GM23248 (cell line): Measurements from ENCODE around the gene TXNDC16. TPM values are rescaled to one million over a fixed set of nuclear protein-coding genes. Genes with fewer than 3 reads are reported as not detected.
A peak's percentile ranks its signal among the peaks of the same experiment; 100 is the strongest.

ENCODE experiments used
- DNase-seq: peaks from one replicate; pipeline ENCODE4 v3.0.0-alpha.2; 2015
- H2AFZ ChIP-seq: fragments of 200-600 bp; sonication (generic); 2 replicates; pipeline ENCODE4 v1.6.1; 2016; ENCODE audit warnings: antibody characterized with exemption
- H3F3A ChIP-seq: fragments of 200-600 bp; sonication (generic); 2 replicates; pipeline ENCODE4 v1.6.1; 2016; ENCODE audit warnings: mild to moderate bottlenecking, antibody characterized with exemption, mixed run types; ENCODE audit not compliant: insufficient read depth
- H3K27ac ChIP-seq: fragments of 200-600 bp; sonication (generic); 2 replicates; pipeline ENCODE4 v1.5.1; 2016; ENCODE audit warnings: mild to moderate bottlenecking
- H3K27me3 ChIP-seq: fragments of 200-600 bp; sonication (generic); replicated peaks from 2 replicates; pipeline ENCODE4 v1.6.1; 2016; ENCODE audit warnings: mild to moderate bottlenecking; ENCODE audit not compliant: insufficient read depth
- H3K36me3 ChIP-seq: fragments of 200-600 bp; sonication (generic); 2 replicates; pipeline ENCODE4 v1.6.1; 2016; ENCODE audit warnings: low read depth, mild to moderate bottlenecking
- H3K4me1 ChIP-seq: fragments of 200-600 bp; sonication (generic); 2 replicates; pipeline ENCODE4 v1.6.1; 2016; ENCODE audit warnings: mild to moderate bottlenecking; ENCODE audit not compliant: insufficient read depth
- H3K4me2 ChIP-seq: fragments of 200-600 bp; sonication (generic); one replicate; pipeline ENCODE4 v1.6.1; 2016; ENCODE audit warnings: mild to moderate bottlenecking; ENCODE audit not compliant: unreplicated experiment
- H3K4me3 ChIP-seq: fragments of 200-600 bp; sonication (generic); 2 replicates; pipeline ENCODE4 v1.5.1; 2016; ENCODE audit warnings: mild to moderate bottlenecking
- H3K79me2 ChIP-seq: fragments of 200-600 bp; sonication (generic); 2 replicates; pipeline ENCODE4 v1.6.1; 2016; ENCODE audit warnings: mild to moderate bottlenecking; ENCODE audit not compliant: insufficient read depth
- H3K9ac ChIP-seq: fragments of 200-600 bp; sonication (generic); 2 replicates; pipeline ENCODE4 v1.6.1; 2016; ENCODE audit warnings: mild to moderate bottlenecking
- H3K9me2 ChIP-seq: fragments of 200-600 bp; sonication (generic); 2 replicates; pipeline ENCODE4 v1.6.1; 2016; ENCODE audit warnings: mixed run types, mild to moderate bottlenecking, moderate library complexity; ENCODE audit not compliant: insufficient read depth
- H3K9me3 ChIP-seq: fragments of 200-600 bp; sonication (generic); one replicate; pipeline ENCODE4 v1.6.1; 2017; ENCODE audit warnings: low read depth
- H4K20me1 ChIP-seq: fragments of 200-600 bp; sonication (generic); 2 replicates; pipeline ENCODE4 v1.6.0; 2016; ENCODE audit not compliant: insufficient read depth
- EZH2 ChIP-seq: fragments of 200-600 bp; sonication (generic); IDR thresholded peaks from 2 replicates; pipeline ENCODE4 v1.6.1; 2018; ENCODE audit warnings: antibody characterized with exemption, mild to moderate bottlenecking; ENCODE audit not compliant: insufficient read depth, poor library complexity, severe bottlenecking
- EZH2phosphoT487 ChIP-seq: fragments of 200-600 bp; sonication (generic); IDR thresholded peaks from 2 replicates; pipeline ENCODE4 v1.6.1; 2018; ENCODE audit warnings: antibody characterized with exemption, moderate library complexity, mild to moderate bottlenecking, low read depth; ENCODE audit not compliant: insufficient read depth
- WGBS, 2 experiments: methylation state at CpG; one replicate each; pipeline ENCODE4 v1.1.6; 2015 to 2017; ENCODE audit warnings: low lambda C conversion rate in 2 of 2, low coverage in 1 of 2; ENCODE audit errors: missing lambda C conversion rate in 2 of 2; 5-methylcytosine and 5-hydroxymethylcytosine counted together
- in situ Hi-C: fragments of 300-500 bp; cut with MboI; formaldehyde crosslinking; loops from 2 replicates; pipeline ENCODE4 v1.15.0; 2020
- polyA plus RNA-seq: library from polyadenylated mRNA; unstranded; fragments of >200 nt; fragmentation: Nextera tagmentation; extraction: Ambion mirVana; gene quantifications from 2 replicates; pipeline ENCODE4 v1.2.1, GENCODE V29; 2016
- total RNA-seq: library from RNA; depleted of rRNA; stranded (reverse); fragments of >200 nt; shearing (Covaris generic); gene quantifications from 2 replicates; pipeline ENCODE4 v1.2.3, GENCODE V29; 2014; rRNA removed

Gene TXNDC16
- total RNA-seq (2.1 and 2.5 TPM in 2 replicates), polyA plus RNA-seq (1.9 and 2.4 TPM in 2 replicates)

GRCh38 chr14:52552063-52552988 is at the start of gene TXNDC16, which contains the start of gene GPR137C:
Gene TXNDC16, minus strand, starts transcription at chr14:52552505. Its CDS starts 8,948 bp downstream, at chr14:52543557.
Gene GPR137C, plus strand, starts transcription at chr14:52552836. Its CDS starts 312 bp downstream, at chr14:52553148.
- Histone ChIP-seq H3K4me3 (peak within 1 kb of the TSS; percentile 76), H3K4me1 (peaks cover 7% of the 10 kb centered on the region; the same call in 1 of the 2 replicates), H3K27me3 (no peaks in the 10 kb centered on the region), H3K36me3 (no peaks in the 10 kb centered on the region), H3K4me2 (peak within 1 kb of the TSS; percentile 90), H2AFZ (peak within 1 kb of the TSS; percentile 90), H3K9ac (peak within 1 kb of the TSS; percentile 71), H3K27ac (peak within 1 kb of the TSS; percentile 36), H3K79me2 (no peaks in the 10 kb centered on the region), H3K9me3 (no peaks in the 10 kb centered on the region), H4K20me1 (no peaks in the 10 kb centered on the region), H3K9me2 (no peaks in the 10 kb centered on the region; the same call in 1 of the 2 replicates), H3F3A (no peaks in the 10 kb centered on the region)
- in situ Hi-C loops = no loop called here
- TF ChIP-seq EZH2 (no peak), EZH2phosphoT487 (no peak)
- 1 to 2% methylated on average over 53 to 57 of the region's 81 CpGs for WGBS, 2 experiments
- DNase-seq = peak; percentile 100

- no peaks in the 10 kb centered on the region for H3K9me2 ChIP-seq
- 77 to 81% methylated on average over 3 of the region's 3 CpGs for WGBS, 2 experiments
- H3K27ac ChIP-seq = no peak overlapping the region
- in situ Hi-C loops = no loop called here
- H2AFZ ChIP-seq = no peak overlapping the region
- no peak for TF ChIP-seq EZH2
- no peak for TF ChIP-seq EZH2phosphoT487
- no peaks in the 10 kb centered on the region for H3K36me3 ChIP-seq
- no peaks in the 10 kb centered on the region for H3K27me3 ChIP-seq
- no peak overlapping the region for H3K4me2 ChIP-seq
- no peak for DNase-seq
- H3F3A ChIP-seq = no peaks in the 10 kb centered on the region
- no peaks in the 10 kb centered on the region for H3K79me2 ChIP-seq
- H4K20me1 ChIP-seq = no peaks in the 10 kb centered on the region
- H3K9ac ChIP-seq = no peak overlapping the region
- peaks cover under 1% of the 10 kb centered on the region for H3K9me3 ChIP-seq
- no peak overlapping the region for H3K4me3 ChIP-seq
- H3K4me1 ChIP-seq = no peaks in the 10 kb centered on the region
Measured at GRCh38 chr14:52599974-52600373, 47.7 kb upstream of the TXNDC16 start.

- H2AFZ ChIP-seq = no peak overlapping the region
- in situ Hi-C loops = no loop called here
- no peak for TF ChIP-seq EZH2phosphoT487
- TF ChIP-seq EZH2 = no peak
Measured at GRCh38 chr14:52598568-52598967, 46.3 kb upstream of the TXNDC16 start.

GRCh38 chr14:52596861-52597260 is 44.6 kb upstream of the TXNDC16 start:
- Histone ChIP-seq H2AFZ (no peak overlapping the region), H3K27me3 (no peaks in the 10 kb centered on the region), H3K4me1 (no peaks in the 10 kb centered on the region), H3K4me2 (no peak overlapping the region), H3K9me2 (no peaks in the 10 kb centered on the region), H3K27ac (no peak overlapping the region), H3K36me3 (no peaks in the 10 kb centered on the region), H3K4me3 (no peak overlapping the region), H3F3A (no peaks in the 10 kb centered on the region), H3K9me3 (no peaks in the 10 kb centered on the region), H3K79me2 (no peaks in the 10 kb centered on the region), H3K9ac (no peak overlapping the region), H4K20me1 (no peaks in the 10 kb centered on the region)
- WGBS, 2 experiments = 93 to 96% methylated on average over 5 of the region's 5 CpGs
- in situ Hi-C loops = no loop called here
- DNase-seq = no peak
- TF ChIP-seq EZH2phosphoT487 (no peak), EZH2 (no peak)

More at GRCh38 chr14:52598568-52598967, 46.3 kb upstream of the TXNDC16 start:
- no peaks in the 10 kb centered on the region for H3F3A ChIP-seq
- H3K9me2 ChIP-seq = no peaks in the 10 kb centered on the region
- H3K79me2 ChIP-seq = no peaks in the 10 kb centered on the region
- H3K36me3 ChIP-seq = no peaks in the 10 kb centered on the region
- no peaks in the 10 kb centered on the region for H3K9me3 ChIP-seq
- H4K20me1 ChIP-seq = no peaks in the 10 kb centered on the region
- H3K9ac ChIP-seq = no peak overlapping the region
- no peak for DNase-seq
- no peak overlapping the region for H3K4me2 ChIP-seq
- H3K27ac ChIP-seq = no peak overlapping the region
- no peaks in the 10 kb centered on the region for H3K4me1 ChIP-seq
- 95 to 96% methylated on average over 1 of the region's 1 CpG for WGBS, 2 experiments
- H3K27me3 ChIP-seq = no peaks in the 10 kb centered on the region
- no peak overlapping the region for H3K4me3 ChIP-seq
